ENCODE results near the gene CXorf65. TPM values are rescaled to one million over a fixed set of nuclear protein-coding genes. Genes with fewer than 3 reads are reported as not detected.

The CXorf65 gene
- total RNA-seq (not detected), polyA plus RNA-seq (under 1 TPM in 1 of 3 donors, not detected in 2; 0.43 TPM)
- long read RNA-seq, donor 1, result 0 reads
- long read RNA-seq, donor 2, result 0 reads
- long read RNA-seq, donor 3, result 0 reads
- long read RNA-seq, donor 4, result 0 reads
- long read RNA-seq, donor 5, result 0 reads
- long read RNA-seq, donor 6, result 0 reads
- long read RNA-seq, donor 7, result 0 reads
- long read RNA-seq, donor 8, result 0 reads
- long read RNA-seq, donor 9, result 0 reads
- long read RNA-seq, donor 10, result 0 reads

- intact Hi-C loops (cut with DNase I; ENCODE audit: low total_unique reads), result no loop called here
- Histone ChIP-seq H3K36me3 (peaks cover 0 to under 1% (median 0%) of the 10 kb centered on the region in 4 donors), H3K27me3 (no peaks in the 10 kb centered on the region), H3K4me3 (no peak within 1 kb of the TSS), H3K4me1 (peaks cover 0 to 13% (median 7%) of the 10 kb centered on the region in 4 donors), H3K9me3 (no peaks in the 10 kb centered on the region), H3K27ac (no peak within 1 kb of the TSS)
- TF ChIP-seq POLR2AphosphoS5 (IDR thresholded peaks at IDR 0.05) (no peak), EP300 (IDR thresholded peaks at IDR 0.05) (no peak), CTCF (IDR thresholded peaks at IDR 0.05) (no peak), POLR2A (IDR thresholded peaks at IDR 0.05) (no peak)
- WGBS, 5 donors, result 55 to 83% (median 60%) methylated on average over 1 of the region's 1 CpG
- DNase-seq, result no peak
These were observed at the start of gene CXorf65 for GRCh38 chrX:71106427-71106826. TSS of gene CXorf65 (minus strand) at chrX:71106740. CDS start at chrX:71106556, 184 bp downstream.

DNA sequence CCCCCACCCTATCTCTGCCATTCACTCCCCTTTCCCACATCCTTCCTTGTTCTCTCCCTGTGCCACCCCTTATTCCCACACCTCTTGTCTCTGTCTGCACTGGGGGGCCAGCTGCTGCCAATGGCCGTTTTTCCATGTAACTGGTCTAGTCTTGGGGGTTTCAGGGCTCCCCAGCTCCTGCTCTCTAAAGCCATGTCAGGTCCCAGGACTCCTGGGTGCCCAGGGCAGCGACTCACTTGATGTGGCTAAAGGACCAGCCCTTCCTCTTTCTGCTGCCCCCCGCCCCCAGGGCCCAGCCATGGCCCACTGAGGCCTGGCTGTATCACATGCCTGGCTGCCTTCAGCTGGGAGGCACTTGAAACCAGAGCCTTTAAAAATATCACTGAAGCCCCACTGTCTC is 48.1 kb upstream of the CXorf65 start:
- no peaks in the 10 kb centered on the region for H3K4me1 ChIP-seq
- TF ChIP-seq POLR2A (IDR thresholded peaks at IDR 0.05) (no peak), EP300 (IDR thresholded peaks at IDR 0.05) (no peak), POLR2AphosphoS5 (IDR thresholded peaks at IDR 0.05) (no peak), CTCF (IDR thresholded peaks at IDR 0.05) (no peak)
- WGBS, 5 donors, result 37 to 75% (median 61%) methylated on average over 2 to 3 of the region's 3 CpGs; no CpG with 5 or more reads in 1 of the 5 donors

DNA sequence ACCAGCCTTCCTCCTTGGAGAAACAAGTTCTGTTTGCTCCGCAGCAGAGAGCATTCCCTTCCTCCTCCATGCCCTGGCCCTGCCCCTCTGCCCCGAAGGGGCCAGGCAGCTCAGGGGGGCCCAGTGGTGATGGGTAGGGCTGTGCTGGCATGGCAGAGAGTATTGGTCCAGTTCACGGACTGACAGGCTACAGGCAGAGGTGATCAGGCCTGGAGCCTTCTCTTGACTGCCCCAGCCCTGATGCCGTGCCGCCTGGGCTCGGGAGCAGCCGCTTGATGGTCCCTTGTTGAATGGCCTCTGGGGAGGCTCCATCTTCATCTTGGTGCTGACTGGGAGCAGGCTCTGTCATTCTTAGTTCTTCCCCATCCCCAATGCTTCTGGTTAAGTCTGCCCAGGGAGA is 47.7 kb upstream of the CXorf65 start:
- Histone ChIP-seq H3K36me3 (no peaks in the 10 kb centered on the region), H3K27me3 (no peaks in the 10 kb centered on the region), H3K4me3 (no peak overlapping the region), H3K27ac (no peak overlapping the region), H3K4me1 (no peaks in the 10 kb centered on the region), H3K9me3 (no peaks in the 10 kb centered on the region)
- TF ChIP-seq POLR2A (IDR thresholded peaks at IDR 0.05), result no peak
- TF ChIP-seq EP300 (IDR thresholded peaks at IDR 0.05), result no peak
- TF ChIP-seq POLR2AphosphoS5 (IDR thresholded peaks at IDR 0.05), result no peak
- no peak for TF ChIP-seq CTCF (IDR thresholded peaks at IDR 0.05)
- WGBS, 5 donors, result 74 to 100% (median 90%) methylated on average over 4 to 7 of the region's 7 CpGs
- intact Hi-C loops (cut with DNase I; ENCODE audit: low total_unique reads), result no loop called here
- DNase-seq, result no peak

More for the DNA sequence above, 48.1 kb upstream of the CXorf65 start:
- H3K4me3 ChIP-seq, result no peak overlapping the region
- no peaks in the 10 kb centered on the region for H3K9me3 ChIP-seq
- no peak for DNase-seq
- H3K27ac ChIP-seq, result no peak overlapping the region
- H3K36me3 ChIP-seq, result no peaks in the 10 kb centered on the region
- H3K27me3 ChIP-seq, result no peaks in the 10 kb centered on the region
- intact Hi-C loops (cut with DNase I; ENCODE audit: low total_unique reads), result no loop called here

GRCh38 chrX:71151366-71151765 is 44.8 kb upstream of the CXorf65 start:
- no peak overlapping the region for H3K4me3 ChIP-seq
- no peak for DNase-seq
- TF ChIP-seq CTCF (IDR thresholded peaks at IDR 0.05) (no peak), EP300 (IDR thresholded peaks at IDR 0.05) (no peak), POLR2A (IDR thresholded peaks at IDR 0.05) (no peak)
- intact Hi-C loops (cut with DNase I; ENCODE audit: low total_unique reads), result no loop called here
- 69 to 83% (median 74%) methylated on average over 7 of the region's 7 CpGs for WGBS, 5 donors
- no peak overlapping the region for H3K27ac ChIP-seq
- no peaks in the 10 kb centered on the region for H3K36me3 ChIP-seq
- H3K4me1 ChIP-seq, result peaks cover 0 to 7% (median 3%) of the 10 kb centered on the region in 4 donors
- H3K27me3 ChIP-seq, result no peaks in the 10 kb centered on the region
- H3K9me3 ChIP-seq, result no peaks in the 10 kb centered on the region

Data from stomach (tissue), 19 donors.